IgD-negative memory B cell (primary cell): ENCODE data around the gene SYCP1. TPM values are rescaled to one million over a fixed set of nuclear protein-coding genes. Genes with fewer than 3 reads are reported as not detected.
"Not testable (repeated sequence)": the region's sequence is repeated elsewhere in the genome, so short reads cannot be mapped to it uniquely, and the experiment has no call there.

ENCODE experiments used
- H3K27ac Mint-ChIP-seq, 3 donors: one replicate each; pipeline ENCODE4 v1.8.0; 2020 to 2022; ENCODE audit warnings: mild to moderate bottlenecking in 3 of 3, mixed read lengths in 3 of 3, moderate library complexity in 1 of 3
- H3K27me3 Mint-ChIP-seq: one replicate; pipeline ENCODE4 v1.8.0; 2021; ENCODE audit warnings: mixed read lengths
- H3K36me3 Mint-ChIP-seq: one replicate; pipeline ENCODE4 v1.8.0; 2020; ENCODE audit warnings: mild to moderate bottlenecking, mixed read lengths
- H3K4me1 Mint-ChIP-seq, 3 donors: one replicate each; pipeline ENCODE4 v1.8.0; 2020 to 2022; ENCODE audit warnings: mixed read lengths in 3 of 3, mild to moderate bottlenecking in 1 of 3
- H3K4me3 Mint-ChIP-seq, 4 donors: one replicate each; pipeline ENCODE4 v1.8.0; 2020 to 2022; ENCODE audit warnings: mild to moderate bottlenecking in 4 of 4, mixed read lengths in 4 of 4, moderate library complexity in 3 of 4
- H3K9me3 Mint-ChIP-seq, 3 donors: one replicate each; pipeline ENCODE4 v1.8.0; 2020 to 2021; ENCODE audit warnings: mixed read lengths in 3 of 3, mild to moderate bottlenecking in 1 of 3
- polyA plus RNA-seq: library from polyadenylated mRNA; unstranded; fragments of 300-500 nt; fragmentation: Illumina TruSeq; gene quantifications from one replicate; pipeline ENCODE4 v1.2.3, GENCODE V29; 2021

The SYCP1 gene
- not detected for polyA plus RNA-seq

- no peaks in the 10 kb centered on the region for H3K36me3 Mint-ChIP-seq
- peaks cover 0 to 7% (median 0%) of the 10 kb centered on the region in 3 donors for H3K4me1 Mint-ChIP-seq
- peaks cover 17% of the 10 kb centered on the region for H3K27me3 Mint-ChIP-seq
- H3K27ac Mint-ChIP-seq = no peak within 1 kb of the TSS
- H3K9me3 Mint-ChIP-seq = peaks cover 0 to 3% (median 0%) of the 10 kb centered on the region in 3 donors
- H3K4me3 Mint-ChIP-seq = peak within 1 kb of the TSS in 2 of 4 donors; percentile 50 to 54
Observed at GRCh38 chr1:114854693-114855320, at the start of gene SYCP1. Gene SYCP1 (plus strand): TSS chr1:114854863. CDS start chr1:114855465, 602 bp downstream.

- Mint-ChIP-seq H3K27ac (no peak overlapping the region), H3K9me3 (peaks cover 8 to 25% (median 17%) of the 10 kb centered on the region in 3 donors), H3K36me3 (no peaks in the 10 kb centered on the region), H3K4me3 (no peak overlapping the region), H3K27me3 (peaks cover 8% of the 10 kb centered on the region), H3K4me1 (no peaks in the 10 kb centered on the region)
Observed at GRCh38 chr1:114819869-114820268, 34.8 kb upstream of the SYCP1 start.

GRCh38 chr1:114820392-114820791, 34.3 kb upstream of the SYCP1 start:
- Mint-ChIP-seq H3K4me3 (no peak overlapping the region), H3K36me3 (no peaks in the 10 kb centered on the region), H3K9me3 (peaks cover 8 to 28% (median 20%) of the 10 kb centered on the region in 3 donors), H3K27ac (no peak overlapping the region), H3K4me1 (no peaks in the 10 kb centered on the region), H3K27me3 (peaks cover 8% of the 10 kb centered on the region)

- Mint-ChIP-seq H3K27me3 (peaks cover 8% of the 10 kb centered on the region), H3K4me1 (no peaks in the 10 kb centered on the region), H3K9me3 (peaks cover 8 to 32% (median 26%) of the 10 kb centered on the region in 3 donors), H3K36me3 (peaks cover 2% of the 10 kb centered on the region), H3K27ac (no peak overlapping the region), H3K4me3 (no peak overlapping the region)
Observed at GRCh38 chr1:114821978-114822377, 32.7 kb upstream of the SYCP1 start.

GRCh38 chr1:114828251-114828650, 26.4 kb upstream of the SYCP1 start:
- peaks cover 2% of the 10 kb centered on the region for H3K36me3 Mint-ChIP-seq
- H3K27ac Mint-ChIP-seq = no peak overlapping the region
- peaks cover 0 to 1% (median 0%) of the 10 kb centered on the region in 3 donors for H3K4me1 Mint-ChIP-seq
- no peak overlapping the region for H3K4me3 Mint-ChIP-seq
- H3K9me3 Mint-ChIP-seq = peaks cover 2 to 15% (median 13%) of the 10 kb centered on the region in 3 donors
- H3K27me3 Mint-ChIP-seq = no peaks in the 10 kb centered on the region

GRCh38 chr1:114830075-114830474, 24.6 kb upstream of the SYCP1 start:
- not testable (repeated sequence) for H3K36me3 Mint-ChIP-seq, H3K4me3 Mint-ChIP-seq, H3K27ac Mint-ChIP-seq, H3K9me3 Mint-ChIP-seq, H3K27me3 Mint-ChIP-seq, H3K4me1 Mint-ChIP-seq

GRCh38 chr1:114831276-114831994, 23.2 kb upstream of the SYCP1 start:
- Mint-ChIP-seq H3K27ac (no peak overlapping the region), H3K4me3 (no peak overlapping the region), H3K36me3 (peaks cover 2% of the 10 kb centered on the region), H3K27me3 (no peaks in the 10 kb centered on the region), H3K4me1 (peaks cover 0 to 1% (median 0%) of the 10 kb centered on the region in 3 donors), H3K9me3 (peaks cover 0 to 4% (median 1%) of the 10 kb centered on the region in 3 donors)

GRCh38 chr1:114832057-114832456, 22.6 kb upstream of the SYCP1 start:
- Mint-ChIP-seq H3K27me3 (no peaks in the 10 kb centered on the region), H3K4me3 (no peak overlapping the region), H3K9me3 (peaks cover 0 to 2% (median 1%) of the 10 kb centered on the region in 3 donors), H3K4me1 (peaks cover 0 to 1% (median 0%) of the 10 kb centered on the region in 3 donors), H3K36me3 (no peaks in the 10 kb centered on the region), H3K27ac (no peak overlapping the region)

- Mint-ChIP-seq H3K4me1 (peaks cover 0 to 3% (median 2%) of the 10 kb centered on the region in 3 donors), H3K27ac (no peak overlapping the region), H3K27me3 (no peaks in the 10 kb centered on the region), H3K36me3 (no peaks in the 10 kb centered on the region), H3K9me3 (peaks cover 0 to 2% (median 1%) of the 10 kb centered on the region in 3 donors), H3K4me3 (no peak overlapping the region)
Observed at GRCh38 chr1:114833421-114833820, 21.2 kb upstream of the SYCP1 start.

GRCh38 chr1:114844270-114844669, 10.4 kb upstream of the SYCP1 start:
- Mint-ChIP-seq H3K27me3 (no peaks in the 10 kb centered on the region), H3K9me3 (no peaks in the 10 kb centered on the region), H3K27ac (no peak overlapping the region), H3K36me3 (peaks cover 4% of the 10 kb centered on the region), H3K4me1 (peaks cover 0 to 2% (median 0%) of the 10 kb centered on the region in 3 donors), H3K4me3 (no peak overlapping the region)

GRCh38 chr1:114853584-114853983, 1.1 kb upstream of the SYCP1 start:
- Mint-ChIP-seq H3K9me3 (peaks cover 0 to 3% (median 0%) of the 10 kb centered on the region in 3 donors), H3K4me1 (peaks cover 0 to 7% (median 0%) of the 10 kb centered on the region in 3 donors), H3K27ac (no peak overlapping the region), H3K4me3 (peak overlapping the region in 1 of 4 donors; percentile 18), H3K27me3 (peaks cover 17% of the 10 kb centered on the region), H3K36me3 (no peaks in the 10 kb centered on the region)

- Mint-ChIP-seq H3K4me1 (no peaks in the 10 kb centered on the region), H3K4me3 (no peak overlapping the region), H3K27me3 (peaks cover 2% of the 10 kb centered on the region), H3K9me3 (no peaks in the 10 kb centered on the region), H3K27ac (no peak overlapping the region), H3K36me3 (peaks cover 2% of the 10 kb centered on the region)
Observed at GRCh38 chr1:114861384-114861783, 6.7 kb downstream of the SYCP1 start.

GRCh38 chr1:114892194-114892918, 37.7 kb downstream of the SYCP1 start:
- Mint-ChIP-seq H3K36me3 (no peaks in the 10 kb centered on the region), H3K9me3 (peaks cover 0 to 7% (median 0%) of the 10 kb centered on the region in 3 donors), H3K27ac (peak overlapping the region in 1 of 3 donors; percentile 15), H3K4me3 (peak overlapping the region in 1 of 4 donors; percentile 65), H3K4me1 (no peaks in the 10 kb centered on the region), H3K27me3 (peaks cover 12% of the 10 kb centered on the region)

GRCh38 chr1:114896795-114897194, 42.1 kb downstream of the SYCP1 start:
- H3K27me3 Mint-ChIP-seq = peaks cover 22% of the 10 kb centered on the region

GRCh38 chr1:114901814-114902213, 47.2 kb downstream of the SYCP1 start:
- no peaks in the 10 kb centered on the region for H3K36me3 Mint-ChIP-seq
- no peaks in the 10 kb centered on the region for H3K9me3 Mint-ChIP-seq
- no peaks in the 10 kb centered on the region for H3K4me1 Mint-ChIP-seq
- peaks cover 10% of the 10 kb centered on the region for H3K27me3 Mint-ChIP-seq
- no peak overlapping the region for H3K27ac Mint-ChIP-seq
- no peak overlapping the region for H3K4me3 Mint-ChIP-seq

More at GRCh38 chr1:114896795-114897194, 42.1 kb downstream of the SYCP1 start:
- H3K27ac Mint-ChIP-seq = no peak overlapping the region
- no peaks in the 10 kb centered on the region for H3K36me3 Mint-ChIP-seq
- H3K4me3 Mint-ChIP-seq = no peak overlapping the region
- H3K4me1 Mint-ChIP-seq = no peaks in the 10 kb centered on the region
- peaks cover 0 to 2% (median 0%) of the 10 kb centered on the region in 3 donors for H3K9me3 Mint-ChIP-seq
